GM12872 (cell line): ENCODE measurements around the gene KRTAP10-5.
"Not testable (repeated sequence)": the region's sequence is repeated elsewhere in the genome, so short reads cannot be mapped to it uniquely, and the experiment has no call there.

Source experiments
- TF ChIP-seq, protein P1 (sequence below): IDR thresholded peaks from 3 replicates; pipeline ENCODE4 v1.5.1; 2011; ENCODE audit warnings: low read depth, mild to moderate bottlenecking, low read length, moderate library complexity; ENCODE audit not compliant: insufficient read depth

Gene KRTAP10-5, protein sequence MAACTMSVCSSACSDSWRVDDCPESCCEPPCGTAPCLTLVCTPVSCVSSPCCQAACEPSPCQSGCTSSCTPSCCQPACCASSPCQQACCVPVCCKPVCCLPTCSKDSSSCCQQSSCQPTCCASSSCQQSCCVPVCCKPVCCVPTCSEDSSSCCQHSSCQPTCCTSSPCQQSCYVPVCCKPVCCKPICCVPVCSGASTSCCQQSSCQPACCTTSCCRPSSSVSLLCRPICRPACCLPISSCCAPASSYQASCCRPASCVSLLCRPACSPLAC

DNA sequence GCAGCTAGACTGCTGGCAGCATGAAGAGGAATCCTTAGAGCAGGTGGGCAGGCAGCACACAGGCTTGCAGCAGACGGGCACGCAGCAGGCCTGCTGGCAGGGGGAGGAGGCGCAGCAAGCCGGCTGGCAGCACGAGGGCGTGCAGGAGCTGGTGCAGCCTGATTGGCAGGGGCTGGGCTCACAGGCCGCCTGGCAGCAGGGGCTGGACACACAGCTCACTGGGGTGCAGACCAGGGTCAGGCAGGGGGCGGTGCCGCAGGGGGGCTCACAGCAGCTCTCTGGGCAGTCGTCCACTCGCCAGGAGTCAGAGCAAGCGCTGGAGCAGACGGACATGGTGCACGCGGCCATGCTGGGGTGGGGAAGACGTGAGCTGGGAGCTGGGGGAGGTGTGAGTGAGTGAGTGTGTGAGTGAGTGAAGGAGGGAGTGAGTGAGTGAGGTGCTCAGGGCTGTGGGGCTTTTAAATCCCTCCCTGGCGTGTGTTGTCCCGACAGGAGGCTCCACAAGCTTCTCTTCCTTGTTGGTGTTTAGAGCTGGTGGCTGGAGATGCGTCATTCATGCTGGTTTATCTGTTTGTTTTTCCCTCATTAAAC, at the start of gene KRTAP10-5:
TSS of gene KRTAP10-5 (minus strand) at position 374 of the 591 bp plus-strand sequence. CDS start at position 348, 26 bp downstream.
- TF ChIP-seq, protein P1, sequence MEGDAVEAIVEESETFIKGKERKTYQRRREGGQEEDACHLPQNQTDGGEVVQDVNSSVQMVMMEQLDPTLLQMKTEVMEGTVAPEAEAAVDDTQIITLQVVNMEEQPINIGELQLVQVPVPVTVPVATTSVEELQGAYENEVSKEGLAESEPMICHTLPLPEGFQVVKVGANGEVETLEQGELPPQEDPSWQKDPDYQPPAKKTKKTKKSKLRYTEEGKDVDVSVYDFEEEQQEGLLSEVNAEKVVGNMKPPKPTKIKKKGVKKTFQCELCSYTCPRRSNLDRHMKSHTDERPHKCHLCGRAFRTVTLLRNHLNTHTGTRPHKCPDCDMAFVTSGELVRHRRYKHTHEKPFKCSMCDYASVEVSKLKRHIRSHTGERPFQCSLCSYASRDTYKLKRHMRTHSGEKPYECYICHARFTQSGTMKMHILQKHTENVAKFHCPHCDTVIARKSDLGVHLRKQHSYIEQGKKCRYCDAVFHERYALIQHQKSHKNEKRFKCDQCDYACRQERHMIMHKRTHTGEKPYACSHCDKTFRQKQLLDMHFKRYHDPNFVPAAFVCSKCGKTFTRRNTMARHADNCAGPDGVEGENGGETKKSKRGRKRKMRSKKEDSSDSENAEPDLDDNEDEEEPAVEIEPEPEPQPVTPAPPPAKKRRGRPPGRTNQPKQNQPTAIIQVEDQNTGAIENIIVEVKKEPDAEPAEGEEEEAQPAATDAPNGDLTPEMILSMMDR: not testable (repeated sequence)

DNA sequence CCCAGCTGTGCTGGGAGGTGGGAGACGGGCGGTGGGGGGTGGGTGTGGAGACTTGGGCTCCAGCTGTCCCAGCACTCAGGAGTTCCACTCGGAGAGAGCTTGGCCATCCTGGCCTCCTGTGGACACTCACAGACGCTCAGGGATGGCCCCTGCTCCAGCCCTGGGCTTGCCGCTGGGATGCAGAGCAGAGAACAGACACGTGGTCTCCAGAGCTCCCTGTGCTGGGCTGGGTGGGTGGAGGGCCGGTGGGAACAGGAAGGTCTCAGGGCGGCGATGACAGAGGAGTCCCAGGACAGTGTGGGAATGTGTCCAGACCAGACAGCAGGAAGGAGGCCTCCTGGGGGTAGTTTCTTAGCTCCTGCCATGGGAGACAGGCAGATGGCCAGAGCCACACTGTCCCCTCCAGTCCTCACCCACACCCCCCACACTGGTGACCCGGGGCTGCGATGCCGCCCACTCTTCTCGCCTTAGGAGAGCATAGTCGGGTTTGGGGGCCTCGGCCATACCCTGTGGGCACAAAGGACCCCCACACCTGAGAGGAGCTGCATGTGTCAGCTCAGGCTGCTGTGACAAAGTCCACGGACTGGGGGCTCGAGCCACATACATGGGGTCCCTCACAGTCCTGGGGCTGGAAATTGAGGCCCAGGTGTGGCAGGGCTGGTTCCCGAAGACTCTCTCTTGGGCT, 48.4 kb upstream of the KRTAP10-5 start:
- TF ChIP-seq, protein P1: no peak

DNA sequence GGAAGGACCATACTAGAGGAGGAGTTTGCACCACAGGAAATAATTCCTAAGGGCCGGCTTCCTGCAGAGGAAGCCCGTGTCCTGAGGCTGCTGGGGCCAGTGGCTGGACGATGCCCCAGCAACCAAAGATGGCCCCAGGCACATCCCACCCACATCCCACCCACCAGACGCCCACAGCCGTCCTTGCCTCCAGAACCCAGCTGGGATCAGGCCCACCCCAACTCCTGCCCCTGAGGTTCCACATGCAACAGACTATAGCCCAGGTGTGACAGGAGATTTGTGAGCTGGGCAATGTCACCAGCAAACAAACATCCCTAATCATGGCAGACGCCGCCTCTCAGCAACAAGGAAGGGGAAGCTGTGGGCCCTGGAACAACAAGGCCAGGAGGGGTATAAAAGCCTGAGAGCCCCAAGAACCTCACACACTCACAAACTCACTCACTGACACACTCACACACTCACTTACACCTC, 46.3 kb upstream of the KRTAP10-5 start, which contains the start of gene KRTAP10-9:
TSS of gene KRTAP10-9 (plus strand) at position 421 of the 471 bp plus-strand sequence. CDS start 79 bp downstream, outside the sequence.
- TF ChIP-seq, protein P1: no peak

DNA sequence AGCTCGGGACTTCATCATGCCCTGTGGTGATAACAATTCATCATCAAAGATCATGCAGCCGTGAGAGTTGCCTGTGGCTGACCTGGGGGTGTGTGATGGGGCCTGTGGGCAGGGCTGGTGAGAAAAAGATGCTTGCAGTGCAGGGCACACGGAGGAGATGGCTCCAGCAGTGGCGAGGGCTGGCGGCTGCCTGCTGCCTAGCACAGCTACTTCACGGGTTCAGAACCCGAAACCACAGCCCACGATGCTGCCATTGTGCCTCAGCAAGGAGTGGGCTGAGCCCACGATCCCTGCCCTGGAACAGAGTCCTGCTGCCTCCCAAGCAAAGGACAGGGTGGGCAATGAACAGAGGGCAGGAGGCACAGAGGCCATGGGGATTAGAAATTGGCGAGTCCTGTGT, 45.9 kb upstream of the KRTAP10-5 start:
- TF ChIP-seq, protein P1: no peak

DNA sequence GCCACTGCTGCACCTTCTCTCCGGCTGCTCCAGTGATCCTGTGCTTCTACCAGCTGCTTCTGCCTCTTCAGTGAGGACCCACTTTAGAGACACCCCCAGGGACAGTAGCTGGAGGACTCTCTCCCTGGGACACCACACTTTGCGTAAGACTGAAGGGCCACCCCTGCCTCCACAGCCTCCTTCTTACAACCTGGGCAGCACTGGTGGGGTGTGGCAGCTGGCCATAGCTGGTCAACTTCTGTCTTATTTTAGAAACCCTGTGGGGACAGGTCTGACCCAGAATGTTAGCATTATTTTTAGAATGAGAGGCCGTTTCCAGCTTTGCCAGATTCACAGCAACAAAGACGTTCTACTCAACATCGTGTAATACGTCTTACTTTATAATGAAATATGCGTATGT, 45.4 kb upstream of the KRTAP10-5 start:
- TF ChIP-seq, protein P1: no peak

DNA sequence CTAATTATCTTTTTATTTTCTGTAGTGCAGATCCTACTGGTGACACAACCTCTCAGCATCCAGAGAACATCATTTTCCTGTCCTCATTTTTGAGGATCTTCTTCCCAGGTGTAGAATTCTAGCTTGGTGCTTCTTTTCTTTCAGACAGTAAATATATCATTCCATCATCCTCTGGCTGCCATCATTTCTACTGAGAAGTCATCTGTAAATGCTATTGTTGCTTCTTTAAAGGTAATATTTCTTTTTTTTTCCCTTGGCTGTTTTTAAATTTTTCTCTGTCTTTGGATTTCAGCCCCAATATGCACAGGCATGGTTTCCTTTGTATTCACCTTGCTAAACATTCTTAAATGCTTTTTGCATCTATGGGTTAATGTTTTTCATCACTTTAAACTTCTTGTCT, 43.2 kb upstream of the KRTAP10-5 start:
- TF ChIP-seq, protein P1: no peak

DNA sequence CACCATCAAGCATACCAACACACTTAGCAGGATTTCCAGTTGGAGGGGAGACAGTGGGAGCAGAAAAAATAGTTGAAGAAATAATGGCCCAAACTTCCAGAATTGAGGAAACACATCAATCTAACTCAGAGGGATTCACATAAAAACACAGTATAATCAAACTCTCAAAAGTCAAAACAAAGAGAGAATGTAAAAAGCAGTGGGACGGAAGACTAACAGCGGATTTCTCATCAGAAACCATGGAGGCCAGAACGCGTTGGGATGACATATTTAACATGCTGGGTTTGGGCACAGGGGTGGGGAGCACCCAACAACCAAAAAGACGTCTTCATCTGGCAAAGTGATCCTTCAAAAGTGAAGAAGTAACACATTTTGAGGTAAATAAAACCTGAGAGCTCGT, 39.5 kb upstream of the KRTAP10-5 start:
- TF ChIP-seq, protein P1: no peak
